Omental fat pad (tissue), 4 donors: ENCODE measurements around the gene TEX50. TPM values are rescaled to one million over a fixed set of nuclear protein-coding genes. Genes with fewer than 3 reads are reported as not detected.
"Not testable (repeated sequence)": the region's sequence is repeated elsewhere in the genome, so short reads cannot be mapped to it uniquely, and the experiment has no call there.

Source experiments
- ATAC-seq: fragments of 150-250 bp; one replicate; pipeline ENCODE4 v1.9.1; 2016; ENCODE audit warnings: mild to moderate bottlenecking, moderate library complexity; ENCODE audit not compliant: low FRiP score
- DNase-seq: peaks from one replicate; pipeline ENCODE4 v3.0.0-alpha.2; 2019; ENCODE audit warnings: low spot score
- CTCF ChIP-seq, 3 donors: fragments of 450-650 bp; IDR thresholded peaks; one replicate each; pipeline ENCODE4 v1.5.1; 2016 to 2017; ENCODE audit warnings: antibody characterized with exemption in 3 of 3, mild to moderate bottlenecking in 3 of 3, moderate library complexity in 2 of 3
- total RNA-seq, 4 donors: library from RNA; depleted of rRNA; stranded (reverse); fragments of >200 nt; gene quantifications; one replicate each; pipeline ENCODE4 v1.1.0, GENCODE V29; 2016

Gene TEX50
- total RNA-seq, 4 donors from 2014 or later: not detected

DNA sequence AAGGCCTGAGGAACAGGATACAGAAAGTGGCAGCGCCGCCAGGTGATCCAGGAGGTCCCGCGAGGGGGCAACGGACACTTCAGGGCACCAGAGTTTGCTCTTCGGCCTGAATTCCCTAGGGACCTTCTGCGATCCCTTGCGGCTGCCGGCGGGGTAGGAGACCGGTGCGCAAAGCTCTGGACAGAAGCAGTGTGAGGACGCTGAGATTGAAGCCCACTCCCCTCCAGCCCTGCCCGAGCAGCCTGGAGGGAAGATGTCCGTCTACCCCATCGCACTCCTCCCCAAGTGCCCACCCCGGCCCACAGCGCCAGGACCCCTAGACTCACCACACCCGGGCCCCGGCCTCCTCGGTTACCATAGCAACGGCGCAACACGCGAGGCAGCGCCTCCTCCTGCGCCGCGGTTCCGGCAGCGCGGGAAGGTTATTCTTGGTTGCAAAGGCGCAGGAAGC, 34.4 kb downstream of the TEX50 start, which contains the start of gene ANKRD45:
TSS of gene ANKRD45 (minus strand) at position 361 of the 451 bp plus-strand sequence. CDS start 10,433 bp downstream, outside the sequence.
- DNase-seq (peak; percentile 24), ATAC-seq (no peak)
- TF ChIP-seq CTCF (IDR thresholded peaks at IDR 0.05): no peak

- ATAC-seq, DNase-seq: not testable (repeated sequence)
These were observed 39.4 kb downstream of the TEX50 start for GRCh38 chr1:173674496-173674895.

DNA sequence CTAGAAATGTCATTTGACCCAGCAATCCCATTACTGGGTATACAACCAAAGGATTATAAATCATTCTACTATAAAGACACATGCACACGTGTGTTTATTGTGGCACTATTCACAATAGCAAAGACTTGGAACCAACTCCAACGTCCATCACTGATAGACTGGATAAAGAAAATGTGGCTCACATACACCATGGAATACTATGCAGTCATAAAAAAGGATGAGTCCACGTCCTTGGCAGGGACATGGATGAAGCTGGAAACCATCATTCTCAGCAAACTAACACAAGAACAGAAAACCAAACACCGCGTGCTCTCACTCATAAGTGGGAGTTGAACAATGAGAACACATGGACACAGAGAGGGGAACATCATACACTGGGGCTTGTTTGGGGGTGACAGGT, 45.0 kb downstream of the TEX50 start:
- not testable (repeated sequence) for ATAC-seq, DNase-seq

DNA sequence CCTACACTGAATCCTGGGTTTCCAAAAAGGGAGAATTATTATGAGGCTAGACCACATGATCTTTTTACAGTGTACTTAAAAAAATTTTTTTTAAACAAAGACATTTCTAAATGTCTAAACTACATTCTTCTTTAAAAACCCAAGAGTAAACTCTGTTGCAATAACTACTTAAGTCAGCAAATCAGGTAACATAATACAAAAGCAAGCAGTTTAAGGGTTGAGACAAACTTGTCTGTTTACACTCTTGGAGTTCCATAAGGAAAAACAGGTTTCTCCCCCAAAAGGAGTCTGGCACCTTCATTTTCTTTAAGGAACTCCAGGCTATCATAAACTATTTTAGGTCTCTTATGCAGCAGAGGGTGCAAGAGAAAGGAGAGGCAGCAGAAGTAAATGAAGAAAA, 47.0 kb downstream of the TEX50 start:
- no peak for TF ChIP-seq CTCF (IDR thresholded peaks at IDR 0.05)
- ATAC-seq: no peak
- DNase-seq: no peak

GRCh38 chr1:173683838-173684237, 48.7 kb downstream of the TEX50 start:
- not testable (repeated sequence) for ATAC-seq, DNase-seq

DNA sequence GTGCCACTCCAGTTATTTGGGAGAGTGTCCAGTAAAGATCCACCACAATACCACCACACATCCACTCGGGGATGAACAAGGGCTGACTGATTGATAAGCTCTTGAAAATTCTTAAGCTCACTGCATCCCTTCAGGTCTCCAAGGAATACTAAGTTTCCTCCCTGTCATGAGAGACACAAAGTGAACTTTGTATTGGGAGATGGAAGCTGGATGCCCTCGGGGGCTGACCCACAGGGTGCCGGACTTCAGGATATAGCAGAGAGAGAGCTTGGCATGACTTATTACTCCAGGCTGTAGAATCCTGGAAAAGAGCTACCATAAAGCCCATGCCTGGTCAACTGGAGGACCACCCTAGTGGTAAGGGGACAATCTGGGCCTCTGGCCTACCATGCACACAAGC, 50.0 kb downstream of the TEX50 start:
- not testable (repeated sequence) for DNase-seq, ATAC-seq

Other genes starting within 250 kb of the TEX50 start
- gene PRDX6, start 158.0 kb upstream of the TEX50 start, total RNA-seq: 100 to 1,000 TPM; 455 to 981 (median 633) TPM
- under 1 TPM in 1 of 4 donors, not detected in 3; 0.56 TPM for gene SLC9C2, start 32.3 kb upstream of the TEX50 start, total RNA-seq
- gene ANKRD45, start 34.5 kb downstream of the TEX50 start, total RNA-seq: under 1 TPM in 1 of 4 donors, not detected in 3; 0.38 TPM
- 10 to 100 TPM; 25.8 to 38.9 (median 30.7) TPM for gene KLHL20, start 79.6 kb downstream of the TEX50 start, total RNA-seq
- 10 to 100 TPM in 2 of 4 donors, 1 to 10 TPM in 2; 9.5 to 16.9 (median 12.1) TPM for gene DARS2, start 189.3 kb downstream of the TEX50 start, total RNA-seq
- 1 to 10 TPM; 2.6 to 6.9 (median 5.8) TPM for gene CENPL, start 189.5 kb downstream of the TEX50 start, total RNA-seq
- 100 to 1,000 TPM; 312 to 565 (median 443) TPM for gene GAS5, start 232.7 kb downstream of the TEX50 start, total RNA-seq
- 10 to 100 TPM in 2 of 4 donors, 1 to 10 TPM in 2; 5.5 to 16.1 (median 12.1) TPM for gene ZBTB37, start 233.0 kb downstream of the TEX50 start, total RNA-seq